GM12878 (cell line): ENCODE measurements around the gene ZFP1. TPM values are rescaled to one million over a fixed set of nuclear protein-coding genes. Genes with fewer than 3 reads are reported as not detected.

ENCODE experiments used
- ATAC-seq: fragments of 200-7000 bp; cut with Tn5 transposase; 3 replicates; pipeline ENCODE4 v1.9.1; 2020; ENCODE audit warnings: mild to moderate bottlenecking, moderate library complexity
- BruUV-seq: library from RNA; stranded (reverse); fragments of 400-500 nt; replicated peaks from 2 replicates; lab custom pipeline; 2021; lab: Mats Ljungman, UMichigan
- CTCF ChIA-PET: fragments of 300-600 bp; sonication (Branson Sonifier 250); formaldehyde crosslinking; extraction: SDS; loops from one replicate; lab custom pipeline; 2021; ENCODE audit warnings: inconsistent platforms; lab: Yijun Ruan, JAX
- POLR2A ChIA-PET: fragments of 350-600 bp; formaldehyde crosslinking; extraction: SDS; loops from one replicate; lab custom pipeline; 2021; ENCODE audit warnings: inconsistent platforms; lab: Charles Lee
- RAD21 ChIA-PET: fragments of 300-600 bp; sonication (Branson Sonifier 250); formaldehyde crosslinking; loops from one replicate; lab custom pipeline; 2023; ENCODE audit warnings: antibody characterized with exemption; ENCODE audit not compliant: unreplicated experiment; lab: Charles Lee
- SMC1A ChIA-PET: fragments of 300-600 bp; sonication (Branson Sonifier 250); formaldehyde crosslinking; loops from one replicate; lab custom pipeline; 2023; ENCODE audit not compliant: unreplicated experiment, uncharacterized antibody; lab: Charles Lee
- DNase-seq: peaks from one replicate; pipeline ENCODE4 v3.0.0-alpha.2; 2011; ENCODE audit warnings: low read depth, low spot score
- FAIRE-seq: peaks from 3 replicates; lab custom pipeline; 2011; peaks lifted over from hg19 to GRCh38; lab: Jason Lieb, UNC
- H2AFZ ChIP-seq: 2 replicates; pipeline ENCODE4 v1.6.0; 2011; ENCODE audit warnings: low read depth, low read length, control low read depth; ENCODE audit not compliant: control insufficient read depth
- H3K27ac ChIP-seq: 2 replicates; pipeline ENCODE4 v1.5.1; 2011; ENCODE audit warnings: control low read depth; ENCODE audit not compliant: control insufficient read depth, insufficient read depth
- H3K27me3 ChIP-seq, 2 experiments: replicated peaks in 1 of 2; 2 replicates each; pipeline versions ENCODE4 v1.6.0 to v1.6.1; 2011; ENCODE audit warnings: low read length in 1 of 2; ENCODE audit not compliant: control insufficient read depth in 2 of 2, insufficient read depth in 2 of 2
- H3K36me3 ChIP-seq, 2 experiments: 2 replicates each; pipeline ENCODE4 v1.5.1; 2011; ENCODE audit warnings: low read length in 1 of 2; ENCODE audit not compliant: control insufficient read depth in 2 of 2, insufficient read depth in 2 of 2
- H3K4me1 ChIP-seq: 2 replicates; pipeline ENCODE4 v1.6.1; 2011; ENCODE audit warnings: mild to moderate bottlenecking, low read length, moderate library complexity, mixed read lengths; ENCODE audit not compliant: control insufficient read depth, insufficient read depth
- H3K4me2 ChIP-seq: 2 replicates; pipeline ENCODE4 v1.6.0; 2011; ENCODE audit warnings: control low read depth; ENCODE audit not compliant: control insufficient read depth, insufficient read depth
- H3K4me3 ChIP-seq: fragments of 200-600 bp; sonication (generic); 2 replicates; pipeline ENCODE4 v1.5.1; 2016
- H3K79me2 ChIP-seq: 2 replicates; pipeline ENCODE4 v1.6.0; 2011; ENCODE audit warnings: low read length; ENCODE audit not compliant: control insufficient read depth, insufficient read depth
- H3K9ac ChIP-seq: 2 replicates; pipeline ENCODE4 v1.8.0; 2011; ENCODE audit warnings: low read length, control low read depth, mixed read lengths; ENCODE audit not compliant: control insufficient read depth, insufficient read depth
- H3K9me3 ChIP-seq: replicated peaks from 3 replicates; pipeline ENCODE4 v1.5.1; 2011; ENCODE audit warnings: mild to moderate bottlenecking, low read length; ENCODE audit not compliant: control insufficient read depth, insufficient read depth
- H4K20me1 ChIP-seq: 2 replicates; pipeline ENCODE4 v1.6.0; 2011; ENCODE audit not compliant: control insufficient read depth, insufficient read depth
- ESRRA ChIP-seq: IDR thresholded peaks from 2 replicates; pipeline ENCODE4 v1.6.1; 2012; ENCODE audit warnings: mild to moderate bottlenecking, low read length, improper control_type of control experiment
- HDAC2 ChIP-seq: fragments of 200-600 bp; sonication (generic); IDR thresholded peaks from 2 replicates; pipeline ENCODE4 v1.6.1; 2017
- IRF5 ChIP-seq: fragments of 450-650 bp; IDR thresholded peaks from 2 replicates; pipeline ENCODE4 v1.6.1; 2017; ENCODE audit warnings: borderline replicate concordance
- NFIC ChIP-seq: IDR thresholded peaks from 2 replicates; pipeline ENCODE4 v1.6.1; 2012; ENCODE audit warnings: low read depth, mild to moderate bottlenecking, inconsistent platforms, low read length, moderate library complexity
- SP1 ChIP-seq: IDR thresholded peaks from one replicate; pipeline ENCODE4 v1.6.1; 2011; ENCODE audit warnings: low read depth, low read length
- ZBED1 ChIP-seq: IDR thresholded peaks from 2 replicates; pipeline ENCODE4 v1.6.1; 2016; ENCODE audit warnings: borderline replicate concordance
- WGBS: methylation state at CpG from one replicate; pipeline ENCODE4 v1.1.6; 2016; ENCODE audit warnings: low lambda C conversion rate; ENCODE audit not compliant: insufficient replicate concordance, insufficient coverage; ENCODE audit errors: missing lambda C conversion rate; 5-methylcytosine and 5-hydroxymethylcytosine counted together
- in situ Hi-C: fragments of 300-500 bp; cut with MboI; formaldehyde crosslinking; loops from 9 replicates; pipeline ENCODE4 v1.14.3; 2018; ENCODE audit warnings: mixed read lengths
- intact Hi-C: fragments of 100-400 bp; cut with micrococcal nuclease; formaldehyde crosslinking; loops from one replicate; pipeline ENCODE4 v1.14.2; 2022; ENCODE audit not compliant: unreplicated experiment
- polyA plus RNA-seq, 11 experiments: library from polyadenylated mRNA; depleted of rRNA in 4 of 11; unstranded in 6 of 11; stranded (reverse) in 5 of 11; fragments of >200 nt; fragmentation: Nextera tagmentation in 4 of 11; fragmentation: Illumina TruSeq in 1 of 11; extraction: Ambion mirVana in 4 of 11; extraction: Trizol in 1 of 11; gene quantifications; 1 replicate in 1 of 11; 2 replicates in 10 of 11; pipeline versions ENCODE4 v1.2.1 to v1.2.3, GENCODE V29; 2011 to 2016; ENCODE audit warnings: inconsistent platforms in 2 of 11, missing spikeins in 2 of 11, low read depth in 1 of 11
- total RNA-seq, 4 experiments: library from RNA; depleted of rRNA in 3 of 4; stranded (reverse); fragments of >200 nt in 3 of 4; fragmentation: Illumina TruSeq in 1 of 4; extraction: Trizol in 1 of 4; gene quantifications; 2 replicates each; pipeline versions ENCODE4 v1.2.1 to v1.2.3, GENCODE V29; 2013 to 2021
- TF ChIP-seq, protein P1 (sequence below): IDR thresholded peaks from 2 replicates; pipeline ENCODE4 v1.6.1; 2012; ENCODE audit warnings: improper control_type of control experiment, low read depth, low read length; ENCODE audit not compliant: insufficient replicate concordance
- TF ChIP-seq, protein P2 (sequence below): fragments of 450-650 bp; IDR thresholded peaks from 2 replicates; pipeline ENCODE4 v1.6.1; 2016; ENCODE audit warnings: mild to moderate bottlenecking, moderate library complexity, borderline replicate concordance

Gene ZFP1
- total and polyA plus RNA-seq, 10 of the 15 experiments (the other 5 are each of a cell fraction or from before 2014, with no cell fraction given) = 3.5 to 17.6 (median 14.7) TPM

GRCh38 chr16:75203667-75204409 lies 55.5 kb downstream of the ZFP1 start:
- Histone ChIP-seq H2AFZ (no peak overlapping the region), H3K4me2 (no peak overlapping the region), H3K36me3 (no peaks in the 10 kb centered on the region), H3K79me2 (no peaks in the 10 kb centered on the region), H3K27me3 (no peaks in the 10 kb centered on the region), H4K20me1 (no peaks in the 10 kb centered on the region), H3K4me3 (no peak overlapping the region), H3K9me3 (no peaks in the 10 kb centered on the region), H3K9ac (no peak overlapping the region), H3K27ac (no peak overlapping the region), H3K4me1 (peaks cover 8% of the 10 kb centered on the region)
- no TSS peak for BruUV-seq
- in situ Hi-C loops (loop anchor here (5.0 kb wide), 1 partner anchor 183 kb away; no protein-coding TSS in a partner anchor), intact Hi-C loops (loop anchor here (2.0 kb wide), 1 partner anchor 17 kb away; no protein-coding TSS in a partner anchor)
- ChIA-PET RAD21 (interaction anchor here (0.9 kb wide), 1 partner anchor 18 kb away, joined by 3 read pairs; no protein-coding TSS in a partner anchor), POLR2A (no interaction called here), SMC1A (interaction anchor here (0.7 to 1.3 kb wide), 2 partner anchors 16 to 198 kb away, joined by 3 to 4 read pairs; no protein-coding TSS in a partner anchor), CTCF (interaction anchor here (1.1 to 7.9 kb wide), 2 partner anchors 179 to 261 kb away, joined by 3 to 170 read pairs; no protein-coding TSS in a partner anchor)
- WGBS = 60% methylated on average over 12 of the region's 13 CpGs
- no peak for FAIRE-seq
- no peak for ATAC-seq
- DNase-seq = no peak
- TF ChIP-seq, protein P1, sequence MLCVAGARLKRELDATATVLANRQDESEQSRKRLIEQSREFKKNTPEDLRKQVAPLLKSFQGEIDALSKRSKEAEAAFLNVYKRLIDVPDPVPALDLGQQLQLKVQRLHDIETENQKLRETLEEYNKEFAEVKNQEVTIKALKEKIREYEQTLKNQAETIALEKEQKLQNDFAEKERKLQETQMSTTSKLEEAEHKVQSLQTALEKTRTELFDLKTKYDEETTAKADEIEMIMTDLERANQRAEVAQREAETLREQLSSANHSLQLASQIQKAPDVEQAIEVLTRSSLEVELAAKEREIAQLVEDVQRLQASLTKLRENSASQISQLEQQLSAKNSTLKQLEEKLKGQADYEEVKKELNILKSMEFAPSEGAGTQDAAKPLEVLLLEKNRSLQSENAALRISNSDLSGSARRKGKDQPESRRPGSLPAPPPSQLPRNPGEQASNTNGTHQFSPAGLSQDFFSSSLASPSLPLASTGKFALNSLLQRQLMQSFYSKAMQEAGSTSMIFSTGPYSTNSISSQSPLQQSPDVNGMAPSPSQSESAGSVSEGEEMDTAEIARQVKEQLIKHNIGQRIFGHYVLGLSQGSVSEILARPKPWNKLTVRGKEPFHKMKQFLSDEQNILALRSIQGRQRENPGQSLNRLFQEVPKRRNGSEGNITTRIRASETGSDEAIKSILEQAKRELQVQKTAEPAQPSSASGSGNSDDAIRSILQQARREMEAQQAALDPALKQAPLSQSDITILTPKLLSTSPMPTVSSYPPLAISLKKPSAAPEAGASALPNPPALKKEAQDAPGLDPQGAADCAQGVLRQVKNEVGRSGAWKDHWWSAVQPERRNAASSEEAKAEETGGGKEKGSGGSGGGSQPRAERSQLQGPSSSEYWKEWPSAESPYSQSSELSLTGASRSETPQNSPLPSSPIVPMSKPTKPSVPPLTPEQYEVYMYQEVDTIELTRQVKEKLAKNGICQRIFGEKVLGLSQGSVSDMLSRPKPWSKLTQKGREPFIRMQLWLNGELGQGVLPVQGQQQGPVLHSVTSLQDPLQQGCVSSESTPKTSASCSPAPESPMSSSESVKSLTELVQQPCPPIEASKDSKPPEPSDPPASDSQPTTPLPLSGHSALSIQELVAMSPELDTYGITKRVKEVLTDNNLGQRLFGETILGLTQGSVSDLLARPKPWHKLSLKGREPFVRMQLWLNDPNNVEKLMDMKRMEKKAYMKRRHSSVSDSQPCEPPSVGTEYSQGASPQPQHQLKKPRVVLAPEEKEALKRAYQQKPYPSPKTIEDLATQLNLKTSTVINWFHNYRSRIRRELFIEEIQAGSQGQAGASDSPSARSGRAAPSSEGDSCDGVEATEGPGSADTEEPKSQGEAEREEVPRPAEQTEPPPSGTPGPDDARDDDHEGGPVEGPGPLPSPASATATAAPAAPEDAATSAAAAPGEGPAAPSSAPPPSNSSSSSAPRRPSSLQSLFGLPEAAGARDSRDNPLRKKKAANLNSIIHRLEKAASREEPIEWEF = no peak
- TF ChIP-seq SP1 (no peak), NFIC (no peak), IRF5 (no peak), HDAC2 (no peak), ZBED1 (no peak), ESRRA (no peak)
- TF ChIP-seq, protein P2, sequence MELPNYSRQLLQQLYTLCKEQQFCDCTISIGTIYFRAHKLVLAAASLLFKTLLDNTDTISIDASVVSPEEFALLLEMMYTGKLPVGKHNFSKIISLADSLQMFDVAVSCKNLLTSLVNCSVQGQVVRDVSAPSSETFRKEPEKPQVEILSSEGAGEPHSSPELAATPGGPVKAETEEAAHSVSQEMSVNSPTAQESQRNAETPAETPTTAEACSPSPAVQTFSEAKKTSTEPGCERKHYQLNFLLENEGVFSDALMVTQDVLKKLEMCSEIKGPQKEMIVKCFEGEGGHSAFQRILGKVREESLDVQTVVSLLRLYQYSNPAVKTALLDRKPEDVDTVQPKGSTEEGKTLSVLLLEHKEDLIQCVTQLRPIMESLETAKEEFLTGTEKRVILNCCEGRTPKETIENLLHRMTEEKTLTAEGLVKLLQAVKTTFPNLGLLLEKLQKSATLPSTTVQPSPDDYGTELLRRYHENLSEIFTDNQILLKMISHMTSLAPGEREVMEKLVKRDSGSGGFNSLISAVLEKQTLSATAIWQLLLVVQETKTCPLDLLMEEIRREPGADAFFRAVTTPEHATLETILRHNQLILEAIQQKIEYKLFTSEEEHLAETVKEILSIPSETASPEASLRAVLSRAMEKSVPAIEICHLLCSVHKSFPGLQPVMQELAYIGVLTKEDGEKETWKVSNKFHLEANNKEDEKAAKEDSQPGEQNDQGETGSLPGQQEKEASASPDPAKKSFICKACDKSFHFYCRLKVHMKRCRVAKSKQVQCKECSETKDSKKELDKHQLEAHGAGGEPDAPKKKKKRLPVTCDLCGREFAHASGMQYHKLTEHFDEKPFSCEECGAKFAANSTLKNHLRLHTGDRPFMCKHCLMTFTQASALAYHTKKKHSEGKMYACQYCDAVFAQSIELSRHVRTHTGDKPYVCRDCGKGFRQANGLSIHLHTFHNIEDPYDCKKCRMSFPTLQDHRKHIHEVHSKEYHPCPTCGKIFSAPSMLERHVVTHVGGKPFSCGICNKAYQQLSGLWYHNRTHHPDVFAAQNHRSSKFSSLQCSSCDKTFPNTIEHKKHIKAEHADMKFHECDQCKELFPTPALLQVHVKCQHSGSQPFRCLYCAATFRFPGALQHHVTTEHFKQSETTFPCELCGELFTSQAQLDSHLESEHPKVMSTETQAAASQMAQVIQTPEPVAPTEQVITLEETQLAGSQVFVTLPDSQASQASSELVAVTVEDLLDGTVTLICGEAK = no peak
